Astrocyte of the hippocampus (primary cell): Measurements from ENCODE around the gene RPP38.

Experiments
- DNase-seq: peaks from one replicate; pipeline ENCODE4 v3.0.0; 2011; ENCODE audit warnings: low read depth, low spot score

RPP38 gene

DNA sequence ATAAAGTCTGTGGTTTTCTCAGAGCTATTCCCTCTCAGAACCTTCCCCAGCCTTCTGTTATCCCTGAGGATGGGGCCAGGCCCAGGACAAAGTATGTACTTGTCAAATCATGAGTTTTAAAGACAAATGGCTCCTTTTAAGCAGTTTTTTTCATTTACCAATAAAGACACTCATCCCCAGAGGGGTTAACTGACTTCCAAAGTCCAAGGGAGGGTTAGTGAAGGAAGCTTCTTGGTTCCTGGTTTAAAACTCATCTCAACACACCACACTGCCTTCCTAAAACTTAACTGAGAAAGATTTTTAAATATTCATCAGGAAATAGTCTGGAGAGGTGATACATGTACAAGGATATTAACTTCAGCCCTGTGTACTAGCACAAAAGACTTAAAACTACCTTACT is 55.4 kb downstream of the RPP38 start:
- no peak for DNase-seq
